K562 (cell line): ENCODE results near the gene ACTN4. TPM values are rescaled to one million over a fixed set of nuclear protein-coding genes. Genes with fewer than 3 reads are reported as not detected.
A peak's percentile ranks its signal among the peaks of the same experiment; 100 is the strongest.

Source experiments
- L3MBTL2 ChIP-seq: fragments of 450-650 bp; IDR thresholded peaks from 2 replicates; pipeline ENCODE4 v1.6.1; 2016; ENCODE audit warnings: mild to moderate bottlenecking, moderate library complexity
- LCOR ChIP-seq: sonication (generic); formaldehyde crosslinking; IDR thresholded peaks from 2 replicates; pipeline ENCODE4 v1.8.0; 2022; ENCODE audit warnings: mild to moderate bottlenecking, missing genetic modification reagents
- MCM3 ChIP-seq: fragments of 450-650 bp; IDR thresholded peaks from 2 replicates; pipeline ENCODE4 v1.6.1; 2016
- MIER1 ChIP-seq: fragments of 450-650 bp; IDR thresholded peaks from 2 replicates; pipeline ENCODE4 v1.6.1; 2016; ENCODE audit warnings: antibody characterized with exemption, mild to moderate bottlenecking, low read depth
- MTA3 ChIP-seq: fragments of 450-650 bp; formaldehyde crosslinking; IDR thresholded peaks from 2 replicates; pipeline ENCODE4 v1.6.1; 2017; ENCODE audit warnings: mild to moderate bottlenecking, borderline replicate concordance
- NCOR1 ChIP-seq: fragments of 450-650 bp; IDR thresholded peaks from 2 replicates; pipeline ENCODE4 v1.6.1; 2016; ENCODE audit warnings: mild to moderate bottlenecking, moderate library complexity
- NFYB ChIP-seq: IDR thresholded peaks from 2 replicates; pipeline ENCODE4 v1.6.1; 2011; ENCODE audit warnings: mild to moderate bottlenecking, moderate library complexity; ENCODE audit not compliant: insufficient read length; ENCODE audit errors: extremely low read depth
- NR4A1 ChIP-seq, 2 experiments: fragments of 250-450 bp in 1 of 2; fragments of 450-650 bp in 1 of 2; sonication (Bioruptor Pico) in 1 of 2; IDR thresholded peaks; 2 replicates each; pipeline versions ENCODE4 v1.4.0 to v1.6.1; 2016 to 2020; ENCODE audit warnings: mild to moderate bottlenecking in 2 of 2, missing compliant biosample characterization in 1 of 2, missing genetic modification characterization in 1 of 2, moderate library complexity in 1 of 2
- SMARCB1 ChIP-seq: IDR thresholded peaks from 2 replicates; pipeline ENCODE4 v1.6.1; 2011; ENCODE audit warnings: improper control_type of control experiment, low read depth; ENCODE audit not compliant: insufficient read length
- polyA plus RNA-seq, 8 experiments: library from polyadenylated mRNA; depleted of rRNA in 4 of 8; stranded (reverse) in 5 of 8; unstranded in 3 of 8; fragments of >200 nt; fragmentation: Nextera tagmentation in 2 of 8; fragmentation: Illumina TruSeq in 1 of 8; extraction: Ambion mirVana in 2 of 8; extraction: Trizol in 1 of 8; gene quantifications; 2 replicates each; pipeline versions ENCODE4 v1.2.1 to v1.2.3, GENCODE V29; 2011 to 2014; ENCODE audit warnings: inconsistent platforms in 1 of 8, missing spikeins in 1 of 8
- total RNA-seq, 7 experiments: library from RNA; depleted of rRNA in 6 of 7; stranded (reverse); fragments of >200 nt in 6 of 7; fragmentation: Illumina TruSeq in 2 of 7; extraction: Trizol in 2 of 7; gene quantifications; 2 replicates each; pipeline versions ENCODE4 v1.2.1 to v1.2.3, GENCODE V29; 2011 to 2021; ENCODE audit warnings: low replicate concordance in 1 of 7
- TF ChIP-seq, protein P1 (sequence below): fragments of 450-650 bp; IDR thresholded peaks from 2 replicates; pipeline ENCODE4 v1.6.1; 2018; ENCODE audit not compliant: partially characterized antibody
- TF ChIP-seq, protein P2 (sequence below), 3 experiments: IDR thresholded peaks in 2 of 3; conservative IDR thresholded peaks in 1 of 3; 2 replicates each; pipeline ENCODE4 v1.5.1; 2011 to 2012; ENCODE audit warnings: low read length in 3 of 3, mild to moderate bottlenecking in 3 of 3, control low read depth in 2 of 3, improper control_type of control experiment in 1 of 3, inconsistent platforms in 1 of 3, low read depth in 1 of 3, mixed read lengths in 1 of 3, moderate library complexity in 1 of 3; ENCODE audit not compliant: insufficient read depth in 2 of 3
- TF ChIP-seq, protein P3 (sequence below): sonication (generic); formaldehyde crosslinking; IDR thresholded peaks from 2 replicates; pipeline ENCODE4 v1.8.0; 2022; ENCODE audit warnings: mild to moderate bottlenecking, missing genetic modification reagents
- TF ChIP-seq, protein P4 (sequence below), 2 experiments: fragments of 150-350 bp in 1 of 2; IDR thresholded peaks; 2 replicates each; pipeline ENCODE4 v1.6.1; 2012 to 2016; ENCODE audit warnings: low read depth in 2 of 2, low read length in 2 of 2, mild to moderate bottlenecking in 1 of 2, moderate library complexity in 1 of 2
- TF ChIP-seq, protein P5 (sequence below): fragments of 450-650 bp; formaldehyde crosslinking; IDR thresholded peaks from 2 replicates; pipeline ENCODE4 v1.4.0; 2020; ENCODE audit warnings: mild to moderate bottlenecking, moderate library complexity
- TF ChIP-seq, protein P6 (sequence below): fragments of 450-650 bp; IDR thresholded peaks from 2 replicates; pipeline ENCODE4 v1.6.1; 2016; ENCODE audit warnings: antibody characterized with exemption

The ACTN4 gene
- total and polyA plus RNA-seq, 9 of the 15 experiments (the other 6 are each of a cell fraction or from before 2014, with no cell fraction given) = 3.1 to 385 (median 125) TPM

DNA sequence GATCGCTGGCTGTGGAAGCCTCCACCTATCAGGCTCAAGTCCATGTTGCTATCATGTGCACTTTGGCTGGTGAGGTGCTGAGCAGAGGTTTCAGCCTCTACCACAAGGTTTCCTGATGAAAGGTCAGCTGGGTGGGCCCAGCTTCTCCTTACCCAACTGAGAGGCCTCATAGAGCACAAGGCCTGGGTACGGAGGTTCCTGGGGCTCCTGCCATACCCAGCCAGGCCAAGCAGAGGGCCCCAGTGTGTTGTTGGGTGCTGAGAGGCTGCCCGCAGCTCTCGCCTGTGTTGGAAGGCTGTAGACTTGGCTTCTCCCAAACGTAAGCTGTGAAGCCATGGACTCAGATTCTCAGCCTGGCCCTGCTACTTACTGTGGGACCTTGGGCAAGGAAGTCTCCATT is 28.2 kb downstream of the ACTN4 start (continued):
- TF ChIP-seq, protein P1, sequence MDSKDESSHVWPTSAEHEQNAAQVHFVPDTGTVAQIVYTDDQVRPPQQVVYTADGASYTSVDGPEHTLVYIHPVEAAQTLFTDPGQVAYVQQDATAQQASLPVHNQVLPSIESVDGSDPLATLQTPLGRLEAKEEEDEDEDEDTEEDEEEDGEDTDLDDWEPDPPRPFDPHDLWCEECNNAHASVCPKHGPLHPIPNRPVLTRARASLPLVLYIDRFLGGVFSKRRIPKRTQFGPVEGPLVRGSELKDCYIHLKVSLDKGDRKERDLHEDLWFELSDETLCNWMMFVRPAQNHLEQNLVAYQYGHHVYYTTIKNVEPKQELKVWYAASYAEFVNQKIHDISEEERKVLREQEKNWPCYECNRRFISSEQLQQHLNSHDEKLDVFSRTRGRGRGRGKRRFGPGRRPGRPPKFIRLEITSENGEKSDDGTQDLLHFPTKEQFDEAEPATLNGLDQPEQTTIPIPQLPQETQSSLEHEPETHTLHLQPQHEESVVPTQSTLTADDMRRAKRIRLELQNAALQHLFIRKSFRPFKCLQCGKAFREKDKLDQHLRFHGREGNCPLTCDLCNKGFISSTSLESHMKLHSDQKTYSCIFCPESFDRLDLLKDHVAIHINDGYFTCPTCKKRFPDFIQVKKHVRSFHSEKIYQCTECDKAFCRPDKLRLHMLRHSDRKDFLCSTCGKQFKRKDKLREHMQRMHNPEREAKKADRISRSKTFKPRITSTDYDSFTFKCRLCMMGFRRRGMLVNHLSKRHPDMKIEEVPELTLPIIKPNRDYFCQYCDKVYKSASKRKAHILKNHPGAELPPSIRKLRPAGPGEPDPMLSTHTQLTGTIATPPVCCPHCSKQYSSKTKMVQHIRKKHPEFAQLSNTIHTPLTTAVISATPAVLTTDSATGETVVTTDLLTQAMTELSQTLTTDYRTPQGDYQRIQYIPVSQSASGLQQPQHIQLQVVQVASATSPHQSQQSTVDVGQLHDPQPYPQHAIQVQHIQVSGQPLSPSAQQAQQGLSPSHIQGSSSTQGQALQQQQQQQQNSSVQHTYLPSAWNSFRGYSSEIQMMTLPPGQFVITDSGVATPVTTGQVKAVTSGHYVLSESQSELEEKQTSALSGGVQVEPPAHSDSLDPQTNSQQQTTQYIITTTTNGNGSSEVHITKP = no peak
- TF ChIP-seq, protein P2, sequence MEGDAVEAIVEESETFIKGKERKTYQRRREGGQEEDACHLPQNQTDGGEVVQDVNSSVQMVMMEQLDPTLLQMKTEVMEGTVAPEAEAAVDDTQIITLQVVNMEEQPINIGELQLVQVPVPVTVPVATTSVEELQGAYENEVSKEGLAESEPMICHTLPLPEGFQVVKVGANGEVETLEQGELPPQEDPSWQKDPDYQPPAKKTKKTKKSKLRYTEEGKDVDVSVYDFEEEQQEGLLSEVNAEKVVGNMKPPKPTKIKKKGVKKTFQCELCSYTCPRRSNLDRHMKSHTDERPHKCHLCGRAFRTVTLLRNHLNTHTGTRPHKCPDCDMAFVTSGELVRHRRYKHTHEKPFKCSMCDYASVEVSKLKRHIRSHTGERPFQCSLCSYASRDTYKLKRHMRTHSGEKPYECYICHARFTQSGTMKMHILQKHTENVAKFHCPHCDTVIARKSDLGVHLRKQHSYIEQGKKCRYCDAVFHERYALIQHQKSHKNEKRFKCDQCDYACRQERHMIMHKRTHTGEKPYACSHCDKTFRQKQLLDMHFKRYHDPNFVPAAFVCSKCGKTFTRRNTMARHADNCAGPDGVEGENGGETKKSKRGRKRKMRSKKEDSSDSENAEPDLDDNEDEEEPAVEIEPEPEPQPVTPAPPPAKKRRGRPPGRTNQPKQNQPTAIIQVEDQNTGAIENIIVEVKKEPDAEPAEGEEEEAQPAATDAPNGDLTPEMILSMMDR (IDR thresholded peaks at IDR 0.05 in 2 of 3, conservative IDR thresholded peaks at IDR 0.05 in 1 of 3; ENCODE audit: insufficient read depth in 2 of 3, low read depth in 1 of 3, low read length in 3 of 3) = peak; percentile 31 to 49 (median 43); a peak in 4 of 6 replicates
- TF ChIP-seq, protein P3, sequence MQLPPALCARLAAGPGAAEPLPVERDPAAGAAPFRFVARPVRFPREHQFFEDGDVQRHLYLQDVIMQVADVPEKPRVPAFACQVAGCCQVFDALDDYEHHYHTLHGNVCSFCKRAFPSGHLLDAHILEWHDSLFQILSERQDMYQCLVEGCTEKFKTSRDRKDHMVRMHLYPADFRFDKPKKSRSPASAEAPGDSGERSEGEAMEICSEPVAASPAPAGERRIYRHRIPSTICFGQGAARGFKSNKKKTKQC (CRISPR knock-in tag) = no peak
- no peak for TF ChIP-seq NCOR1
- TF ChIP-seq MTA3 = no peak
- TF ChIP-seq, protein P4, sequence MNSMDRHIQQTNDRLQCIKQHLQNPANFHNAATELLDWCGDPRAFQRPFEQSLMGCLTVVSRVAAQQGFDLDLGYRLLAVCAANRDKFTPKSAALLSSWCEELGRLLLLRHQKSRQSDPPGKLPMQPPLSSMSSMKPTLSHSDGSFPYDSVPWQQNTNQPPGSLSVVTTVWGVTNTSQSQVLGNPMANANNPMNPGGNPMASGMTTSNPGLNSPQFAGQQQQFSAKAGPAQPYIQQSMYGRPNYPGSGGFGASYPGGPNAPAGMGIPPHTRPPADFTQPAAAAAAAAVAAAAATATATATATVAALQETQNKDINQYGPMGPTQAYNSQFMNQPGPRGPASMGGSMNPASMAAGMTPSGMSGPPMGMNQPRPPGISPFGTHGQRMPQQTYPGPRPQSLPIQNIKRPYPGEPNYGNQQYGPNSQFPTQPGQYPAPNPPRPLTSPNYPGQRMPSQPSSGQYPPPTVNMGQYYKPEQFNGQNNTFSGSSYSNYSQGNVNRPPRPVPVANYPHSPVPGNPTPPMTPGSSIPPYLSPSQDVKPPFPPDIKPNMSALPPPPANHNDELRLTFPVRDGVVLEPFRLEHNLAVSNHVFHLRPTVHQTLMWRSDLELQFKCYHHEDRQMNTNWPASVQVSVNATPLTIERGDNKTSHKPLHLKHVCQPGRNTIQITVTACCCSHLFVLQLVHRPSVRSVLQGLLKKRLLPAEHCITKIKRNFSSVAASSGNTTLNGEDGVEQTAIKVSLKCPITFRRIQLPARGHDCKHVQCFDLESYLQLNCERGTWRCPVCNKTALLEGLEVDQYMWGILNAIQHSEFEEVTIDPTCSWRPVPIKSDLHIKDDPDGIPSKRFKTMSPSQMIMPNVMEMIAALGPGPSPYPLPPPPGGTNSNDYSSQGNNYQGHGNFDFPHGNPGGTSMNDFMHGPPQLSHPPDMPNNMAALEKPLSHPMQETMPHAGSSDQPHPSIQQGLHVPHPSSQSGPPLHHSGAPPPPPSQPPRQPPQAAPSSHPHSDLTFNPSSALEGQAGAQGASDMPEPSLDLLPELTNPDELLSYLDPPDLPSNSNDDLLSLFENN (IDR thresholded peaks at IDR 0.05; ENCODE audit: low read depth in 2 of 2, low read length in 2 of 2) = no peak
- no peak; the same call in 1 of the 2 replicates for TF ChIP-seq LCOR
- TF ChIP-seq, protein P5, sequence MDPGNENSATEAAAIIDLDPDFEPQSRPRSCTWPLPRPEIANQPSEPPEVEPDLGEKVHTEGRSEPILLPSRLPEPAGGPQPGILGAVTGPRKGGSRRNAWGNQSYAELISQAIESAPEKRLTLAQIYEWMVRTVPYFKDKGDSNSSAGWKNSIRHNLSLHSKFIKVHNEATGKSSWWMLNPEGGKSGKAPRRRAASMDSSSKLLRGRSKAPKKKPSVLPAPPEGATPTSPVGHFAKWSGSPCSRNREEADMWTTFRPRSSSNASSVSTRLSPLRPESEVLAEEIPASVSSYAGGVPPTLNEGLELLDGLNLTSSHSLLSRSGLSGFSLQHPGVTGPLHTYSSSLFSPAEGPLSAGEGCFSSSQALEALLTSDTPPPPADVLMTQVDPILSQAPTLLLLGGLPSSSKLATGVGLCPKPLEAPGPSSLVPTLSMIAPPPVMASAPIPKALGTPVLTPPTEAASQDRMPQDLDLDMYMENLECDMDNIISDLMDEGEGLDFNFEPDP (CRISPR knock-in tag) = peak; percentile 18; the same call in 1 of the 2 replicates
- TF ChIP-seq MIER1 = no peak
- peak; percentile 44 for TF ChIP-seq L3MBTL2
- TF ChIP-seq SMARCB1 = no peak
- no peak for TF ChIP-seq MCM3
- TF ChIP-seq NR4A1 (CRISPR knock-in tag; IDR thresholded peaks at IDR 0.05) = no peak
- TF ChIP-seq NR4A1 (tag; IDR thresholded peaks at IDR 0.05) = no peak; the same call in none of the 2 replicates
- TF ChIP-seq, protein P6, sequence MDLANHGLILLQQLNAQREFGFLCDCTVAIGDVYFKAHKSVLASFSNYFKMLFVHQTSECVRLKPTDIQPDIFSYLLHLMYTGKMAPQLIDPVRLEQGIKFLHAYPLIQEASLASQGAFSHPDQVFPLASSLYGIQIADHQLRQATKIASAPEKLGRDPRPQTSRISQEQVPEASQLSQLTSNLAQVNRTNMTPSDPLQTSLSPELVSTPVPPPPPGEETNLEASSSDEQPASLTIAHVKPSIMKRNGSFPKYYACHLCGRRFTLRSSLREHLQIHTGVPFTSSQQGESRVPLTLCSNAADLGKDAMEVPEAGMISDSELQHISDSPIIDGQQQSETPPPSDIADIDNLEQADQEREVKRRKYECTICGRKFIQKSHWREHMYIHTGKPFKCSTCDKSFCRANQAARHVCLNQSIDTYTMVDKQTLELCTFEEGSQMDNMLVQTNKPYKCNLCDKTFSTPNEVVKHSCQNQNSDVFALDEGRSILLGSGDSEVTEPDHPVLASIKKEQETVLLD = no peak
- peak; percentile 10 for TF ChIP-seq NFYB
